CD4-positive, alpha-beta T cell treated with Interleukin-2 at 100 ng/mL for 4 hours (primary cell): ENCODE data around the gene GRID1.

Source experiments
- DNase-seq: peaks from one replicate; pipeline ENCODE4 v3.0.0-alpha.2; 2020; ENCODE audit warnings: low spot score

The GRID1 gene

GRCh38 chr10:86229376-86229775 is 137.2 kb downstream of the GRID1 start:
- DNase-seq, result no peak

GRCh38 chr10:86227501-86228258 is 138.9 kb downstream of the GRID1 start:
- DNase-seq, result no peak

GRCh38 chr10:86226781-86227201 is 139.8 kb downstream of the GRID1 start:
- no peak for DNase-seq

- no peak for DNase-seq
Measured at GRCh38 chr10:86226016-86226415, 140.6 kb downstream of the GRID1 start.

GRCh38 chr10:86225103-86225782 is 141.4 kb downstream of the GRID1 start:
- no peak for DNase-seq

- DNase-seq, result no peak
Measured at GRCh38 chr10:86224354-86225102, 142.1 kb downstream of the GRID1 start.

- no peak for DNase-seq
Measured at GRCh38 chr10:86223256-86223655, 143.3 kb downstream of the GRID1 start.

- DNase-seq, result no peak
Measured at GRCh38 chr10:86222687-86223086, 143.9 kb downstream of the GRID1 start.

- DNase-seq, result no peak
Measured at GRCh38 chr10:86222336-86222650, 144.3 kb downstream of the GRID1 start.

GRCh38 chr10:86221442-86222335 is 144.9 kb downstream of the GRID1 start:
- no peak for DNase-seq

GRCh38 chr10:86220626-86221025 is 146.0 kb downstream of the GRID1 start:
- no peak for DNase-seq

GRCh38 chr10:86219271-86219670 is 147.3 kb downstream of the GRID1 start:
- no peak for DNase-seq

- DNase-seq, result no peak
Measured at GRCh38 chr10:86218842-86219241, 147.8 kb downstream of the GRID1 start.

- DNase-seq, result no peak
Measured at GRCh38 chr10:86218160-86218559, 148.4 kb downstream of the GRID1 start.

- DNase-seq, result no peak
Measured at GRCh38 chr10:86217371-86218080, 149.1 kb downstream of the GRID1 start.

- no peak for DNase-seq
Measured at GRCh38 chr10:86216886-86217285, 149.7 kb downstream of the GRID1 start.

GRCh38 chr10:86215712-86216111 is 150.9 kb downstream of the GRID1 start:
- no peak for DNase-seq

GRCh38 chr10:86215046-86215445 is 151.5 kb downstream of the GRID1 start:
- DNase-seq, result no peak

- DNase-seq, result no peak
Measured at GRCh38 chr10:86213148-86213547, 153.4 kb downstream of the GRID1 start.

GRCh38 chr10:86212391-86212700 is 154.2 kb downstream of the GRID1 start:
- DNase-seq, result no peak

- DNase-seq, result no peak
Measured at GRCh38 chr10:86211691-86212390, 154.8 kb downstream of the GRID1 start.
